ENCODE measurements around the gene FASTKD2. TPM values are rescaled to one million over a fixed set of nuclear protein-coding genes. Genes with fewer than 3 reads are reported as not detected.

FASTKD2 gene
- total and polyA plus RNA-seq, 2 donors (not counting 1 experiment from before 2014, with no cell fraction given): 33.4 to 37.2 TPM

- H3K79me2 ChIP-seq (ENCODE audit: control insufficient read depth, insufficient read depth, low read length): no peaks in the 10 kb centered on the region
- H3K36me3 ChIP-seq (ENCODE audit: control insufficient read depth, insufficient read depth, low read length): no peaks in the 10 kb centered on the region
- no peak overlapping the region for H3K4me3 ChIP-seq (replicated peaks in 1 of 4; ENCODE audit: control extremely low read depth in 1 of 4, insufficient read depth in 1 of 4, low read depth in 3 of 4, low read length in 4 of 4)
- no peaks in the 10 kb centered on the region for H3K27me3 ChIP-seq (ENCODE audit: control insufficient read depth, insufficient read depth, low read length)
- H3K4me2 ChIP-seq (ENCODE audit: extremely low read depth, insufficient read depth, low read length): no peak overlapping the region
- H3K27ac ChIP-seq (ENCODE audit: insufficient read depth, low read length): no peak overlapping the region
- H3K9ac ChIP-seq (ENCODE audit: insufficient read depth, low read length): no peak overlapping the region
- H3K9me3 ChIP-seq (ENCODE audit: control insufficient read depth, insufficient read depth, low read depth, low read length): no peaks in the 10 kb centered on the region
- TF ChIP-seq EZH2 (IDR thresholded peaks at IDR 0.05; ENCODE audit: low read length, missing control alignments): no peak
- TF ChIP-seq, protein P1, sequence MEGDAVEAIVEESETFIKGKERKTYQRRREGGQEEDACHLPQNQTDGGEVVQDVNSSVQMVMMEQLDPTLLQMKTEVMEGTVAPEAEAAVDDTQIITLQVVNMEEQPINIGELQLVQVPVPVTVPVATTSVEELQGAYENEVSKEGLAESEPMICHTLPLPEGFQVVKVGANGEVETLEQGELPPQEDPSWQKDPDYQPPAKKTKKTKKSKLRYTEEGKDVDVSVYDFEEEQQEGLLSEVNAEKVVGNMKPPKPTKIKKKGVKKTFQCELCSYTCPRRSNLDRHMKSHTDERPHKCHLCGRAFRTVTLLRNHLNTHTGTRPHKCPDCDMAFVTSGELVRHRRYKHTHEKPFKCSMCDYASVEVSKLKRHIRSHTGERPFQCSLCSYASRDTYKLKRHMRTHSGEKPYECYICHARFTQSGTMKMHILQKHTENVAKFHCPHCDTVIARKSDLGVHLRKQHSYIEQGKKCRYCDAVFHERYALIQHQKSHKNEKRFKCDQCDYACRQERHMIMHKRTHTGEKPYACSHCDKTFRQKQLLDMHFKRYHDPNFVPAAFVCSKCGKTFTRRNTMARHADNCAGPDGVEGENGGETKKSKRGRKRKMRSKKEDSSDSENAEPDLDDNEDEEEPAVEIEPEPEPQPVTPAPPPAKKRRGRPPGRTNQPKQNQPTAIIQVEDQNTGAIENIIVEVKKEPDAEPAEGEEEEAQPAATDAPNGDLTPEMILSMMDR (conservative IDR thresholded peaks at IDR 0.05 in 1 of 2, IDR thresholded peaks at IDR 0.05 in 1 of 2; ENCODE audit: low read depth in 1 of 2, low read length in 2 of 2): no peak
- H2AFZ ChIP-seq (ENCODE audit: low read length): no peak overlapping the region
- H4K20me1 ChIP-seq (ENCODE audit: control insufficient read depth, extremely low read depth, insufficient read depth, low read length): no peaks in the 10 kb centered on the region
- H3K4me1 ChIP-seq (ENCODE audit: control insufficient read depth, extremely low read depth, insufficient read depth, low read length): no peaks in the 10 kb centered on the region
- DNase-seq (ENCODE audit: low read depth in 2 of 2): no peak
Observed at GRCh38 chr2:206836722-206837121, 71.3 kb downstream of the FASTKD2 start.

DNA sequence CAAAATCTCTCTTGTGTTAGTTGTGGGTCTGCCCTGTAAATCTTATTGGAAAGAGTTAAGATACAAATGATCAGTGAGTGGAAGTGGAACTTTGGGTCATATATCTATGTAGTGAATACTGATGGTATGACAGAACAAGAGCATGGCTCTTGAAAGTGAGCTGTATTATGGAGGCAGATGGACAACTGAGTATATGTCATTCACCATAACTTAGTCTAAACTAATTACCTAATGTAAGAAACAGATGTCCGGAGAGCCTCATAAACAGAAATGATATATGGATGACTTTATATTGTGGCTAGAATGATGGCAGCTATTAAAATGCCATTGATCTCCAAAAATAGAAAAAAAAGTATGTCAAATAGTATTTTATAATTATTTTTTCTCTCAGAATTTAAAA lies 72.4 kb downstream of the FASTKD2 start:
- Histone ChIP-seq H3K27me3 (ENCODE audit: control insufficient read depth, insufficient read depth, low read length) (no peaks in the 10 kb centered on the region), H3K27ac (ENCODE audit: insufficient read depth, low read length) (no peak overlapping the region), H3K36me3 (ENCODE audit: control insufficient read depth, insufficient read depth, low read length) (no peaks in the 10 kb centered on the region), H3K9ac (ENCODE audit: insufficient read depth, low read length) (no peak overlapping the region), H3K79me2 (ENCODE audit: control insufficient read depth, insufficient read depth, low read length) (no peaks in the 10 kb centered on the region), H3K4me3 (replicated peaks in 1 of 4; ENCODE audit: control extremely low read depth in 1 of 4, insufficient read depth in 1 of 4, low read depth in 3 of 4, low read length in 4 of 4) (no peak overlapping the region), H2AFZ (ENCODE audit: low read length) (no peak overlapping the region), H3K4me1 (ENCODE audit: control insufficient read depth, extremely low read depth, insufficient read depth, low read length) (no peaks in the 10 kb centered on the region), H3K4me2 (ENCODE audit: extremely low read depth, insufficient read depth, low read length) (no peak overlapping the region), H4K20me1 (ENCODE audit: control insufficient read depth, extremely low read depth, insufficient read depth, low read length) (no peaks in the 10 kb centered on the region), H3K9me3 (ENCODE audit: control insufficient read depth, insufficient read depth, low read depth, low read length) (no peaks in the 10 kb centered on the region)
- TF ChIP-seq, protein P1 (conservative IDR thresholded peaks at IDR 0.05 in 1 of 2, IDR thresholded peaks at IDR 0.05 in 1 of 2; ENCODE audit: low read depth in 1 of 2, low read length in 2 of 2): no peak
- no peak for TF ChIP-seq EZH2 (IDR thresholded peaks at IDR 0.05; ENCODE audit: low read length, missing control alignments)
- DNase-seq (ENCODE audit: low read depth in 2 of 2): no peak

GRCh38 chr2:206838690-206839089 lies 73.3 kb downstream of the FASTKD2 start:
- no peak for TF ChIP-seq EZH2 (IDR thresholded peaks at IDR 0.05; ENCODE audit: low read length, missing control alignments)
- TF ChIP-seq, protein P1 (conservative IDR thresholded peaks at IDR 0.05 in 1 of 2, IDR thresholded peaks at IDR 0.05 in 1 of 2; ENCODE audit: low read depth in 1 of 2, low read length in 2 of 2): no peak
- H3K9me3 ChIP-seq (ENCODE audit: control insufficient read depth, insufficient read depth, low read depth, low read length): no peaks in the 10 kb centered on the region
- no peak overlapping the region for H3K4me3 ChIP-seq (replicated peaks in 1 of 4; ENCODE audit: control extremely low read depth in 1 of 4, insufficient read depth in 1 of 4, low read depth in 3 of 4, low read length in 4 of 4)
- H2AFZ ChIP-seq (ENCODE audit: low read length): no peak overlapping the region
- H3K27me3 ChIP-seq (ENCODE audit: control insufficient read depth, insufficient read depth, low read length): no peaks in the 10 kb centered on the region
- H3K36me3 ChIP-seq (ENCODE audit: control insufficient read depth, insufficient read depth, low read length): no peaks in the 10 kb centered on the region
- no peaks in the 10 kb centered on the region for H3K4me1 ChIP-seq (ENCODE audit: control insufficient read depth, extremely low read depth, insufficient read depth, low read length)
- no peak for DNase-seq (ENCODE audit: low read depth in 2 of 2)
- H4K20me1 ChIP-seq (ENCODE audit: control insufficient read depth, extremely low read depth, insufficient read depth, low read length): no peaks in the 10 kb centered on the region
- H3K27ac ChIP-seq (ENCODE audit: insufficient read depth, low read length): no peak overlapping the region
- H3K4me2 ChIP-seq (ENCODE audit: extremely low read depth, insufficient read depth, low read length): no peak overlapping the region
- no peak overlapping the region for H3K9ac ChIP-seq (ENCODE audit: insufficient read depth, low read length)
- H3K79me2 ChIP-seq (ENCODE audit: control insufficient read depth, insufficient read depth, low read length): no peaks in the 10 kb centered on the region

Measured in fibroblast of lung (primary cell).